B cell (primary cell): Measurements from ENCODE around the gene MYO16. TPM values are rescaled to one million over a fixed set of nuclear protein-coding genes. Genes with fewer than 3 reads are reported as not detected.

Source experiments
- ATAC-seq: fragments of 200-7000 bp; cut with Tn5 transposase; one replicate; pipeline ENCODE4 v1.10.0; 2021; ENCODE audit warnings: low read depth, mild to moderate bottlenecking, moderate number of reproducible peaks, moderate library complexity
- CTCF ChIA-PET: fragments of 350-600 bp; sonication (Branson Sonifier 250); formaldehyde crosslinking; loops from one replicate; lab custom pipeline; 2021; ENCODE audit warnings: antibody characterized with exemption, inconsistent platforms; lab: Charles Lee
- POLR2A ChIA-PET: fragments of 350-600 bp; sonication (Branson Sonifier 250); formaldehyde crosslinking; loops from one replicate; lab custom pipeline; 2021; ENCODE audit warnings: antibody characterized with exemption; lab: Charles Lee
- DNase-seq: peaks from one replicate; pipeline ENCODE4 v3.0.0; 2013
- H2AFZ ChIP-seq: 2 replicates; pipeline ENCODE4 v1.6.1; 2012; ENCODE audit warnings: mild to moderate bottlenecking, low read depth, low read length; ENCODE audit not compliant: insufficient read depth, poor library complexity, severe bottlenecking
- H3K27ac ChIP-seq, 2 donors: 1 replicate in 1 of 2; 2 replicates in 1 of 2; pipeline ENCODE4 v1.5.1; 2012 to 2013; ENCODE audit warnings: low read length in 2 of 2, mild to moderate bottlenecking in 2 of 2, moderate library complexity in 1 of 2
- H3K27me3 ChIP-seq, 4 experiments: fragments of 200-600 bp in 1 of 4; sonication (generic) in 1 of 4; replicated peaks in 1 of 4; 1 replicate in 2 of 4; 2 replicates in 2 of 4; pipeline versions ENCODE4 v1.6.1 to v1.7.0; 2013 to 2016; ENCODE audit warnings: low read length in 3 of 4, mild to moderate bottlenecking in 2 of 4, mixed read lengths in 1 of 4, moderate library complexity in 1 of 4; ENCODE audit not compliant: insufficient read depth in 4 of 4, control insufficient read depth in 3 of 4; ENCODE audit errors: control extremely low read depth in 1 of 4
- H3K36me3 ChIP-seq, 2 experiments: replicated peaks in 1 of 2; 1 replicate in 1 of 2; 2 replicates in 1 of 2; pipeline versions ENCODE4 v1.6.1 to v1.7.1; 2013; ENCODE audit warnings: low read length in 1 of 2; ENCODE audit not compliant: insufficient read depth in 2 of 2, control insufficient read depth in 1 of 2; ENCODE audit errors: control extremely low read depth in 1 of 2, extremely low read depth in 1 of 2
- H3K4me1 ChIP-seq, 2 donors: fragments of 200-600 bp in 1 of 2; sonication (generic) in 1 of 2; 1 replicate in 1 of 2; 2 replicates in 1 of 2; pipeline versions ENCODE4 v1.5.1 to v1.6.1; 2013 to 2017; ENCODE audit warnings: low read length in 2 of 2; ENCODE audit not compliant: control insufficient read depth in 2 of 2, insufficient read depth in 2 of 2
- H3K4me2 ChIP-seq: replicated peaks from 2 replicates; pipeline ENCODE3; 2012; ENCODE audit warnings: mild to moderate bottlenecking, low read depth, low read length; ENCODE audit not compliant: poor library complexity, severe bottlenecking
- H3K4me3 ChIP-seq, 5 experiments: fragments of 200-600 bp in 1 of 5; sonication (generic) in 1 of 5; 1 replicate in 3 of 5; 2 replicates in 2 of 5; pipeline versions ENCODE4 v1.5.1 to v1.7.0; 2011 to 2016; ENCODE audit warnings: low read length in 4 of 5, mild to moderate bottlenecking in 4 of 5, low read depth in 2 of 5, control low read depth in 1 of 5, moderate library complexity in 1 of 5; ENCODE audit not compliant: insufficient read depth in 1 of 5; ENCODE audit errors: control extremely low read depth in 1 of 5, extremely low read depth in 1 of 5
- H3K79me2 ChIP-seq: fragments of 200-600 bp; sonication (generic); one replicate; pipeline ENCODE4 v1.6.0; 2016; ENCODE audit warnings: low read length; ENCODE audit not compliant: control insufficient read depth, insufficient read depth
- H3K9ac ChIP-seq: fragments of 200-600 bp; sonication (generic); 2 replicates; pipeline ENCODE4 v1.6.1; 2017; ENCODE audit warnings: mild to moderate bottlenecking, low read length, moderate library complexity
- H3K9me3 ChIP-seq, 3 donors: one replicate each; pipeline versions ENCODE4 v1.6.1 to v1.7.1; 2013; ENCODE audit warnings: low read length in 2 of 3; ENCODE audit not compliant: control insufficient read depth in 2 of 3, insufficient read depth in 1 of 3; ENCODE audit errors: control extremely low read depth in 1 of 3
- H4K20me1 ChIP-seq: 2 replicates; pipeline ENCODE4 v1.6.0; 2012; ENCODE audit warnings: mild to moderate bottlenecking, low read length; ENCODE audit not compliant: insufficient read depth, control insufficient read depth, poor library complexity, severe bottlenecking
- H3K27ac Mint-ChIP-seq: one replicate; pipeline ENCODE4 v1.8.0; 2021; ENCODE audit warnings: mixed read lengths
- H3K27me3 Mint-ChIP-seq: one replicate; pipeline ENCODE4 v1.8.0; 2021; ENCODE audit warnings: mixed read lengths
- H3K4me1 Mint-ChIP-seq: one replicate; pipeline ENCODE4 v1.8.0; 2021; ENCODE audit warnings: mixed read lengths
- H3K4me3 Mint-ChIP-seq: one replicate; pipeline ENCODE4 v1.8.0; 2021; ENCODE audit warnings: mixed read lengths
- H3K9me3 Mint-ChIP-seq: one replicate; pipeline ENCODE4 v1.8.0; 2022; ENCODE audit warnings: mixed read lengths; ENCODE audit not compliant: insufficient read depth
- CTCF ChIP-seq: fragments of 200-600 bp; IDR thresholded peaks from one replicate; pipeline ENCODE4 v1.8.0; 2022; ENCODE audit warnings: antibody characterized with exemption, mild to moderate bottlenecking
- WGBS: methylation state at CpG from one replicate; pipeline ENCODE4 v1.1.5; 2013; ENCODE audit warnings: missing lambda C conversion rate; ENCODE audit not compliant: insufficient coverage; 5-methylcytosine and 5-hydroxymethylcytosine counted together
- intact Hi-C: fragments of 100-400 bp; cut with micrococcal nuclease; formaldehyde crosslinking; loops from one replicate; pipeline ENCODE4 v1.10.0; 2022
- polyA plus RNA-seq: library from polyadenylated mRNA; depleted of rRNA; stranded (reverse); fragments of >200 nt; gene quantifications from 2 replicates; pipeline ENCODE4 v1.2.3, GENCODE V29; 2012
- total RNA-seq, 2 donors: library from RNA; stranded (reverse); fragments of 120-200 nt in 1 of 2; gene quantifications; 1 replicate in 1 of 2; 2 replicates in 1 of 2; pipeline versions ENCODE4 v1.2.3 to v1.2.4, GENCODE V29; 2013 to 2022

The MYO16 gene
- total and polyA plus RNA-seq, 2 donors (not counting 1 experiment from before 2014, with no cell fraction given): not detected

DNA sequence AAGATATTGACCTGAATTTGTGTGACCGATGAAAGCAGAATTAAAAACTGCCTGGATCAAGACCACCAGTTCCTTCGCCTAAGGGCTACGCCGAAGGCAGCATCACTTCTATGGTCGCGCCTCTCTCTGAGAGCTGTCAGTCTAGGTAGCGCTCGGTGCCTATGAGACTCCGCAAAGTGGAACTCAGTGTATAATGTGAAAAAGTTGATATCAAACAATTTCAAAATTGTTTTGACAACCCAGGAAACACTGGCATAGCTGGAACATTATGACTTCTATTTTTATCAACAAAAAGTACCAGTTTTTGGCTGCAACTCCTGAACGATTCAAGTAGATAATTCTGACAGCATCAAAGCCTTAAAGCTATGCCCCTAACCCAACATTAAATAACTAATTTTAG is 223.6 kb downstream of the MYO16 start:
- DNase-seq: no peak
- no peaks in the 10 kb centered on the region for H3K9me3 ChIP-seq
- no peak for ATAC-seq
- Mint-ChIP-seq H3K4me3 (no peak overlapping the region), H3K27me3 (no peaks in the 10 kb centered on the region), H3K9me3 (no peaks in the 10 kb centered on the region), H3K27ac (no peak overlapping the region), H3K4me1 (peaks cover 7% of the 10 kb centered on the region)
- H4K20me1 ChIP-seq: no peaks in the 10 kb centered on the region
- H3K36me3 ChIP-seq: no peaks in the 10 kb centered on the region
- H3K79me2 ChIP-seq: no peaks in the 10 kb centered on the region
- no peak overlapping the region for H3K27ac ChIP-seq
- H3K4me3 ChIP-seq: no peak overlapping the region
- no peaks in the 10 kb centered on the region for H3K27me3 ChIP-seq
- H3K4me1 ChIP-seq: no peaks in the 10 kb centered on the region
- ChIA-PET POLR2A (no interaction called here), CTCF (no interaction called here)
- TF ChIP-seq CTCF: no peak
- 85% methylated on average over 4 of the region's 10 CpGs for WGBS
- no peak overlapping the region for H3K4me2 ChIP-seq
- no peak overlapping the region for H3K9ac ChIP-seq
- H2AFZ ChIP-seq: no peak overlapping the region
- intact Hi-C loops: no loop called here

DNA sequence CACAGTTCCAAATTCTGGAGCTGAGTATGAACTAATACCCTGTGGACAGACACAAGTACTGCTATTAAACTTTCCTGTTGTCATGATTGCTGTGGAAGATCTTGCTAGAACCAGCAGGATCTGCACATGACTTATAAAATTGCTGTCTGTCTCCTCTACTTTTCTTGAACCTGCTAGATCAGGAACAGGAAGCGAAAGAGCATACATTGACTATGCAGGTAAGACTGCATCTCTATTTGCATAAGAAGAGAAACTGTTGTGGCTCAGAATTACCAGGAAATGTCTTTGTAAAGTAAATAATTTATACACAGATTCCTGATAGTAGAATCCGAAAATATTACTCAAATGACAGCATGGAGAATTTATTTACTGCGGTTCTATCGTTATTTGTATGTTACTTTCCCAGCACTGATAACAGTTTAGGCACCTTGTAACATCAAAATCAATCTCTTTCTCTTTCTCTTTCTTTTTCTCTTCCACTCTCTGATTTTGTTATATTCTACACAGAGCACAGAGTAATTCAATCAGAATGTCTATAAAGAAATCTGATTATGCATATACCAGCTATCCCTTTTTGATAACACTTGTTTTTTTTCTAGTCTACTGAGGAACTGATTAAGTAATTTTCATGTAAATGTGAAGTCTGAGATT is 226.5 kb downstream of the MYO16 start:
- no peak for ATAC-seq
- CTCF ChIA-PET: no interaction called here
- H3K4me3 ChIP-seq: no peak overlapping the region
- H3K9me3 ChIP-seq: no peaks in the 10 kb centered on the region
- H3K27ac Mint-ChIP-seq: no peak overlapping the region
- H3K4me1 ChIP-seq: no peaks in the 10 kb centered on the region
- no peak overlapping the region for H2AFZ ChIP-seq
- no peaks in the 10 kb centered on the region for H3K27me3 Mint-ChIP-seq
- TF ChIP-seq CTCF: no peak
- no peaks in the 10 kb centered on the region for H4K20me1 ChIP-seq
- H3K27ac ChIP-seq: no peak overlapping the region
- no peaks in the 10 kb centered on the region for H3K27me3 ChIP-seq
- no peaks in the 10 kb centered on the region for H3K79me2 ChIP-seq
- POLR2A ChIA-PET: no interaction called here
- intact Hi-C loops: no loop called here
- H3K9ac ChIP-seq: no peak overlapping the region
- H3K9me3 Mint-ChIP-seq: no peaks in the 10 kb centered on the region
- no peak for DNase-seq
- H3K4me2 ChIP-seq: peak overlapping the region; percentile 17
- peaks cover 7% of the 10 kb centered on the region for H3K4me1 Mint-ChIP-seq
- WGBS: 86% methylated on average over 4 of the region's 4 CpGs
- no peaks in the 10 kb centered on the region for H3K36me3 ChIP-seq
- peak overlapping the region; percentile 20 for H3K4me3 Mint-ChIP-seq
